H9 (cell line): Measurements from ENCODE around the gene NUP160. TPM values are rescaled to one million over a fixed set of nuclear protein-coding genes. Genes with fewer than 3 reads are reported as not detected.
"Not testable (repeated sequence)": the region's sequence is repeated elsewhere in the genome, so short reads cannot be mapped to it uniquely, and the experiment has no call there.

Experiments
- DNase-seq: peaks from one replicate; pipeline ENCODE4 v3.0.0-alpha.2; 2017
- H2AFZ ChIP-seq: one replicate; pipeline ENCODE4 v1.6.1; 2013; ENCODE audit warnings: mild to moderate bottlenecking, low read length, control low read depth, moderate library complexity
- H2AK5ac ChIP-seq: 2 replicates; pipeline ENCODE4 v1.6.1; 2013; ENCODE audit warnings: low read length, control low read depth, mixed read lengths; ENCODE audit not compliant: insufficient read length
- H2BK120ac ChIP-seq: one replicate; pipeline ENCODE4 v1.6.1; 2013; ENCODE audit warnings: low read depth, mild to moderate bottlenecking, low read length, control low read depth, inconsistent platforms; ENCODE audit not compliant: poor library complexity, severe bottlenecking
- H2BK12ac ChIP-seq: 2 replicates; pipeline ENCODE4 v1.6.1; 2013; ENCODE audit warnings: low read length, control low read depth, mixed read lengths, low read depth; ENCODE audit not compliant: insufficient read length
- H2BK15ac ChIP-seq: 2 replicates; pipeline ENCODE4 v1.6.1; 2013; ENCODE audit warnings: low read depth, low read length, control low read depth
- H2BK20ac ChIP-seq: one replicate; pipeline ENCODE4 v1.6.1; 2013; ENCODE audit warnings: low read depth, mild to moderate bottlenecking, low read length, control low read depth, inconsistent platforms; ENCODE audit not compliant: poor library complexity, severe bottlenecking
- H2BK5ac ChIP-seq: 2 replicates; pipeline ENCODE4 v1.6.1; 2013; ENCODE audit warnings: low read length, control low read depth, mixed read lengths; ENCODE audit not compliant: insufficient read length
- H3K14ac ChIP-seq: 2 replicates; pipeline ENCODE4 v1.6.1; 2013; ENCODE audit warnings: low read length, control low read depth; ENCODE audit not compliant: insufficient read depth
- H3K18ac ChIP-seq: 2 replicates; pipeline ENCODE4 v1.6.1; 2013; ENCODE audit warnings: low read depth, mild to moderate bottlenecking, mixed read lengths, low read length, control low read depth; ENCODE audit not compliant: insufficient read length
- H3K23ac ChIP-seq: 2 replicates; pipeline ENCODE4 v1.6.1; 2013; ENCODE audit warnings: low read length, control low read depth, mixed read lengths, low read depth; ENCODE audit not compliant: insufficient read length
- H3K23me2 ChIP-seq: 2 replicates; pipeline ENCODE4 v1.6.1; 2013; ENCODE audit warnings: low read depth, mild to moderate bottlenecking, mixed read lengths, low read length, control low read depth; ENCODE audit not compliant: insufficient read length, poor library complexity, severe bottlenecking
- H3K27ac ChIP-seq: 2 replicates; pipeline ENCODE4 v1.5.1; 2013; ENCODE audit warnings: low read length, control low read depth, mixed read lengths, low read depth; ENCODE audit not compliant: insufficient read length
- H3K27me3 ChIP-seq: 2 replicates; pipeline ENCODE4 v1.6.1; 2013; ENCODE audit warnings: low read length, control low read depth, inconsistent platforms; ENCODE audit not compliant: insufficient read depth
- H3K4ac ChIP-seq: 2 replicates; pipeline ENCODE4 v1.6.1; 2013; ENCODE audit warnings: low read depth, mild to moderate bottlenecking, control low read depth, inconsistent platforms, low read length, moderate library complexity
- H3K4me1 ChIP-seq: 2 replicates; pipeline ENCODE4 v1.6.1; 2013; ENCODE audit warnings: low read length, control low read depth, inconsistent platforms; ENCODE audit not compliant: insufficient read depth
- H3K4me2 ChIP-seq: 2 replicates; pipeline ENCODE4 v1.6.1; 2013; ENCODE audit warnings: low read length, control low read depth, mixed read lengths; ENCODE audit not compliant: insufficient read length, insufficient read depth
- H3K56ac ChIP-seq: 2 replicates; pipeline ENCODE4 v1.6.1; 2013; ENCODE audit warnings: low read depth, mild to moderate bottlenecking, mixed read lengths, low read length, control low read depth; ENCODE audit not compliant: insufficient read length
- H3K79me1 ChIP-seq: 2 replicates; pipeline ENCODE4 v1.6.1; 2013; ENCODE audit warnings: low read depth, mild to moderate bottlenecking, moderate library complexity, low read length, control low read depth, inconsistent platforms; ENCODE audit not compliant: insufficient read depth, poor library complexity, severe bottlenecking
- H3K79me2 ChIP-seq: 2 replicates; pipeline ENCODE4 v1.6.1; 2013; ENCODE audit warnings: low read length, control low read depth, inconsistent platforms; ENCODE audit not compliant: insufficient read depth
- H3K9ac ChIP-seq: 2 replicates; pipeline ENCODE4 v1.6.1; 2013; ENCODE audit warnings: low read length, control low read depth, mixed read lengths; ENCODE audit not compliant: insufficient read length; ENCODE audit errors: extremely low read depth
- H3K9me3 ChIP-seq: one replicate; pipeline ENCODE4 v1.6.1; 2013; ENCODE audit warnings: low read depth, low read length, inconsistent platforms; ENCODE audit not compliant: control insufficient read depth
- H3T11ph ChIP-seq: one replicate; pipeline ENCODE4 v1.6.1; 2013; ENCODE audit warnings: mild to moderate bottlenecking, low read length, control low read depth, inconsistent platforms
- H4K20me1 ChIP-seq: one replicate; pipeline ENCODE4 v1.6.1; 2013; ENCODE audit not compliant: control insufficient read depth, insufficient read length, insufficient read depth
- H4K5ac ChIP-seq: 2 replicates; pipeline ENCODE4 v1.6.1; 2013; ENCODE audit warnings: low read depth, mild to moderate bottlenecking, mixed read lengths, low read length, control low read depth; ENCODE audit not compliant: insufficient read length
- H4K8ac ChIP-seq: replicated peaks from 2 replicates; pipeline ENCODE4 v1.6.1; 2013; ENCODE audit warnings: low read length, control low read depth, mixed read lengths, low read depth; ENCODE audit not compliant: insufficient read length
- H4K91ac ChIP-seq: 2 replicates; pipeline ENCODE4 v1.6.1; 2013; ENCODE audit warnings: low read depth, mild to moderate bottlenecking, moderate library complexity, mixed read lengths, low read length, control low read depth; ENCODE audit not compliant: insufficient read length
- H3K27ac Mint-ChIP-seq, 3 experiments: 2 replicates in 2 of 3; 3 replicates in 1 of 3; pipeline ENCODE4 v1.8.0; 2020 to 2021; ENCODE audit warnings: mixed read lengths in 3 of 3, mild to moderate bottlenecking in 1 of 3, moderate library complexity in 1 of 3
- H3K27me3 Mint-ChIP-seq: 2 replicates; pipeline ENCODE4 v1.8.0; 2021; ENCODE audit warnings: low read depth, mild to moderate bottlenecking, moderate library complexity, mixed read lengths
- H3K36me3 Mint-ChIP-seq, 3 experiments: 2 replicates in 2 of 3; 3 replicates in 1 of 3; pipeline ENCODE4 v1.8.0; 2020 to 2021; ENCODE audit warnings: low read depth in 3 of 3, mixed read lengths in 3 of 3; ENCODE audit not compliant: insufficient read depth in 1 of 3
- H3K4me1 Mint-ChIP-seq, 2 experiments: 2 replicates each; pipeline ENCODE4 v1.8.0; 2020; ENCODE audit warnings: mixed read lengths in 2 of 2
- H3K4me3 Mint-ChIP-seq, 2 experiments: 2 replicates in 1 of 2; 3 replicates in 1 of 2; pipeline ENCODE4 v1.8.0; 2020 to 2021; ENCODE audit warnings: mild to moderate bottlenecking in 2 of 2, mixed read lengths in 2 of 2, moderate library complexity in 1 of 2
- H3K9me3 Mint-ChIP-seq, 2 experiments: 2 replicates in 1 of 2; 3 replicates in 1 of 2; pipeline ENCODE4 v1.8.0; 2020; ENCODE audit warnings: mild to moderate bottlenecking in 2 of 2, mixed read lengths in 2 of 2, moderate library complexity in 1 of 2
- WGBS: extraction: QIAGEN DNeasy Blood & Tissue Kit; methylation state at CpG from one replicate; pipeline ENCODE4 v1.1.7; 2013; ENCODE audit warnings: missing lambda C conversion rate, low lambda C conversion rate, mixed read lengths; ENCODE audit not compliant: insufficient read length; ENCODE audit errors: extremely low coverage; 5-methylcytosine and 5-hydroxymethylcytosine counted together
- total RNA-seq: library from RNA; stranded (reverse); gene quantifications from 2 replicates; pipeline ENCODE4 v1.2.1, GENCODE V29; 2021
- TF ChIP-seq, protein P1 (sequence below): fragments of 200-600 bp; sonication (generic); conservative IDR thresholded peaks from 3 replicates; pipeline ENCODE4 v1.8.0; 2021; ENCODE audit warnings: antibody characterized with exemption, mild to moderate bottlenecking

Gene NUP160
- total RNA-seq, 1 experiment from 2014 or later, result 86.1 TPM

DNA sequence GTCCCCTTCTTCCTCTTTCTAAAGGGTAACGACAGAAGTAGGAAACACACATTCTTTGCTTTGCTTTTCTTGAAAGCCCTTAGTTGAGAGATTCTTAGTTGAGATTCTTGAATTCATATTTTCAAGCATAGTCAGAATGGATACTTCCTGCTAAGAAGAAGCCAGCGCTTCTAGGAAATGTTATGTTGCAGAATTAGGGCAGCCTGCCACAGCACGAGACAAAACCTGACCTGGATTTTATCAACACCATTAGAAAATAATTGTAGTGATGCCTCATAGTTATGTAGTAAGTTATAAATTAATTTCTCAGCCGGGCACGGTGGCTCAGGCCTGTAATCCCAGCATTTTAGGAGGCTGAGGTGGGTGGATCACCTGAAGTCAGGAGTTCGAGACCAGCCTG is 37.9 kb upstream of the NUP160 start:
- Histone ChIP-seq H3K23ac (no peak overlapping the region), H3K4me1 (no peaks in the 10 kb centered on the region), H3K9me3 (no peaks in the 10 kb centered on the region), H3K27ac (no peak overlapping the region), H2BK20ac (no peak overlapping the region), H2BK15ac (no peak overlapping the region), H3K4ac (no peak overlapping the region), H3K56ac (no peak overlapping the region), H3K23me2 (no peaks in the 10 kb centered on the region), H2BK120ac (no peak overlapping the region), H3K9ac (no peak overlapping the region), H4K20me1 (no peaks in the 10 kb centered on the region), H3K4me2 (no peak overlapping the region), H3K79me2 (no peaks in the 10 kb centered on the region), H3K27me3 (no peaks in the 10 kb centered on the region), H3K14ac (no peak overlapping the region), H2AK5ac (no peak overlapping the region), H3T11ph (no peak overlapping the region), H2BK12ac (no peak overlapping the region), H2AFZ (no peak overlapping the region), H4K8ac (no peak overlapping the region), H3K18ac (no peak overlapping the region), H2BK5ac (no peak overlapping the region), H4K91ac (no peak overlapping the region), H3K79me1 (no peaks in the 10 kb centered on the region), H4K5ac (no peak overlapping the region)
- Mint-ChIP-seq H3K9me3 (peaks cover 0 to 3% of the 10 kb centered on the region in 2 experiments; a peak in 3 of 5 replicates), H3K27me3 (no peaks in the 10 kb centered on the region; the same call in 1 of the 2 replicates), H3K4me1 (no peaks in the 10 kb centered on the region), H3K4me3 (no peak overlapping the region), H3K27ac (no peak overlapping the region), H3K36me3 (peaks cover 0 to 3% (median 2%) of the 10 kb centered on the region in 3 experiments; a peak in 2 of 7 replicates)
- WGBS, result no CpG with 5 or more reads among the region's 6 CpGs
- TF ChIP-seq, protein P1, sequence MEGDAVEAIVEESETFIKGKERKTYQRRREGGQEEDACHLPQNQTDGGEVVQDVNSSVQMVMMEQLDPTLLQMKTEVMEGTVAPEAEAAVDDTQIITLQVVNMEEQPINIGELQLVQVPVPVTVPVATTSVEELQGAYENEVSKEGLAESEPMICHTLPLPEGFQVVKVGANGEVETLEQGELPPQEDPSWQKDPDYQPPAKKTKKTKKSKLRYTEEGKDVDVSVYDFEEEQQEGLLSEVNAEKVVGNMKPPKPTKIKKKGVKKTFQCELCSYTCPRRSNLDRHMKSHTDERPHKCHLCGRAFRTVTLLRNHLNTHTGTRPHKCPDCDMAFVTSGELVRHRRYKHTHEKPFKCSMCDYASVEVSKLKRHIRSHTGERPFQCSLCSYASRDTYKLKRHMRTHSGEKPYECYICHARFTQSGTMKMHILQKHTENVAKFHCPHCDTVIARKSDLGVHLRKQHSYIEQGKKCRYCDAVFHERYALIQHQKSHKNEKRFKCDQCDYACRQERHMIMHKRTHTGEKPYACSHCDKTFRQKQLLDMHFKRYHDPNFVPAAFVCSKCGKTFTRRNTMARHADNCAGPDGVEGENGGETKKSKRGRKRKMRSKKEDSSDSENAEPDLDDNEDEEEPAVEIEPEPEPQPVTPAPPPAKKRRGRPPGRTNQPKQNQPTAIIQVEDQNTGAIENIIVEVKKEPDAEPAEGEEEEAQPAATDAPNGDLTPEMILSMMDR, result no peak
- no peak for DNase-seq

DNA sequence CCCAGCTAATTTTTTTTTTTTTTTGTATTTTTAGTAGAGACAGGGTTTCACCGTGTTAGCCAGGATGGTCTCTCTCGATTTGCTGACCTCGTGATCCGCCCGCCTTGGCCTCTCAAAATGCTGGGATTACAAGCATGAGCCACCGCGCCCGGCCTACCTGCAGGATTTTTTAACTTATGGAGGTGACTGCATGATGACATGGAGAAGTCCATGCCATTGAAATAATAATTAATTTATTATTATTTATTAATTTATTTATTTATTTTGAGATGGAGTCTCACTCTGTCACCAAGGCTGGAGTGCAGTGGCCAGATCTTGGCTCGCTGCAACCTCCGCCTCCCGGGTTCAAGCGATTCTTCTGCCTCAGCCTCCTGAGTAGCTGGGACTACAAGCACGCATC is 34.3 kb upstream of the NUP160 start:
- H3K23me2 ChIP-seq, H3K4me1 ChIP-seq, H4K5ac ChIP-seq, H2AK5ac ChIP-seq, H3K36me3 Mint-ChIP-seq, H3K4ac ChIP-seq, H4K20me1 ChIP-seq, H3K27me3 Mint-ChIP-seq, H3K23ac ChIP-seq, H3K4me2 ChIP-seq, DNase-seq, H3K27me3 ChIP-seq, H3K9me3 ChIP-seq, H3K27ac Mint-ChIP-seq, H3K4me1 Mint-ChIP-seq, H3T11ph ChIP-seq, H2BK120ac ChIP-seq, H3K56ac ChIP-seq, H4K8ac ChIP-seq, H2BK5ac ChIP-seq, H2AFZ ChIP-seq, H3K14ac ChIP-seq, H3K9ac ChIP-seq, H3K27ac ChIP-seq, H4K91ac ChIP-seq, H3K9me3 Mint-ChIP-seq, H3K79me2 ChIP-seq, H3K18ac ChIP-seq, H3K79me1 ChIP-seq, H3K4me3 Mint-ChIP-seq, H2BK20ac ChIP-seq, H2BK12ac ChIP-seq, H2BK15ac ChIP-seq: not testable (repeated sequence)
- no CpG with 5 or more reads among the region's 13 CpGs for WGBS
